SK-N-SH (cell line): ENCODE results near the gene ERCC2.

ENCODE experiments used
- EZH2phosphoT487 ChIP-seq: fragments of 200-600 bp; sonication (generic); IDR thresholded peaks from 2 replicates; pipeline ENCODE4 v1.6.1; 2017; ENCODE audit warnings: low read depth, mixed run types, mild to moderate bottlenecking, antibody characterized with exemption, moderate library complexity, borderline replicate concordance
- FOXJ3 ChIP-seq: sonication (generic); formaldehyde crosslinking; IDR thresholded peaks from 2 replicates; pipeline ENCODE4 v1.5.1; 2020; ENCODE audit warnings: mild to moderate bottlenecking, missing genetic modification reagents
- FOXM1 ChIP-seq: IDR thresholded peaks from 2 replicates; pipeline ENCODE4 v1.4.0; 2012; ENCODE audit warnings: low read depth, mild to moderate bottlenecking
- TAF1 ChIP-seq: IDR thresholded peaks from 2 replicates; pipeline ENCODE4 v1.6.1; 2012; ENCODE audit warnings: low read depth, mild to moderate bottlenecking, low read length, moderate library complexity, borderline replicate concordance
- TF ChIP-seq, protein P1 (sequence below): fragments of 200-600 bp; sonication (generic); IDR thresholded peaks from 2 replicates; pipeline ENCODE4 v1.6.1; 2017; ENCODE audit warnings: antibody characterized with exemption, mild to moderate bottlenecking, moderate library complexity
- TF ChIP-seq, protein P2 (sequence below): IDR thresholded peaks from 2 replicates; pipeline ENCODE4 v1.6.1; 2012; ENCODE audit warnings: mild to moderate bottlenecking, low read depth, low read length, moderate library complexity

DNA sequence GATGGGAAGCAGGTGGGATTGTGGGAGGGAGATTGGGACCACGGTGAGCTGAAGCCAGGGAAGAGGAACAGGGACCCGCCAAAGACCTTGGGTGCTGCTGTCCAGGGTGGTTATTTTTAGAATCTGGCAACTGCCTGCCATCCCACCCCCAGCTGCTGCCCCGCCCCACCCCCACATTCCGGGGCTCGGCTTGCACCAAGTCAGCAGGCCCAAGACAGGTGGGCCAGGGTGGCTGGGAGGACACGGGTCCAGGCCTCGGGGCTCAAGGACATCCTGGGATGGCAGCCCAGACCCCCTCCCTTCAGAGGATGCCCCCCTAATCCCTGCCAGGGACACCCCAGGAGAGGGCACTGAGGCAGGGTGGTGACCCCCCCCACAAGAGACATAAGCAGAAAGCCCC lies 48.5 kb downstream of the ERCC2 start:
- TF ChIP-seq FOXJ3 (CRISPR knock-in tag): no peak
- TF ChIP-seq, protein P1, sequence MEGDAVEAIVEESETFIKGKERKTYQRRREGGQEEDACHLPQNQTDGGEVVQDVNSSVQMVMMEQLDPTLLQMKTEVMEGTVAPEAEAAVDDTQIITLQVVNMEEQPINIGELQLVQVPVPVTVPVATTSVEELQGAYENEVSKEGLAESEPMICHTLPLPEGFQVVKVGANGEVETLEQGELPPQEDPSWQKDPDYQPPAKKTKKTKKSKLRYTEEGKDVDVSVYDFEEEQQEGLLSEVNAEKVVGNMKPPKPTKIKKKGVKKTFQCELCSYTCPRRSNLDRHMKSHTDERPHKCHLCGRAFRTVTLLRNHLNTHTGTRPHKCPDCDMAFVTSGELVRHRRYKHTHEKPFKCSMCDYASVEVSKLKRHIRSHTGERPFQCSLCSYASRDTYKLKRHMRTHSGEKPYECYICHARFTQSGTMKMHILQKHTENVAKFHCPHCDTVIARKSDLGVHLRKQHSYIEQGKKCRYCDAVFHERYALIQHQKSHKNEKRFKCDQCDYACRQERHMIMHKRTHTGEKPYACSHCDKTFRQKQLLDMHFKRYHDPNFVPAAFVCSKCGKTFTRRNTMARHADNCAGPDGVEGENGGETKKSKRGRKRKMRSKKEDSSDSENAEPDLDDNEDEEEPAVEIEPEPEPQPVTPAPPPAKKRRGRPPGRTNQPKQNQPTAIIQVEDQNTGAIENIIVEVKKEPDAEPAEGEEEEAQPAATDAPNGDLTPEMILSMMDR: no peak
- no peak for TF ChIP-seq FOXM1
- TF ChIP-seq, protein P2, sequence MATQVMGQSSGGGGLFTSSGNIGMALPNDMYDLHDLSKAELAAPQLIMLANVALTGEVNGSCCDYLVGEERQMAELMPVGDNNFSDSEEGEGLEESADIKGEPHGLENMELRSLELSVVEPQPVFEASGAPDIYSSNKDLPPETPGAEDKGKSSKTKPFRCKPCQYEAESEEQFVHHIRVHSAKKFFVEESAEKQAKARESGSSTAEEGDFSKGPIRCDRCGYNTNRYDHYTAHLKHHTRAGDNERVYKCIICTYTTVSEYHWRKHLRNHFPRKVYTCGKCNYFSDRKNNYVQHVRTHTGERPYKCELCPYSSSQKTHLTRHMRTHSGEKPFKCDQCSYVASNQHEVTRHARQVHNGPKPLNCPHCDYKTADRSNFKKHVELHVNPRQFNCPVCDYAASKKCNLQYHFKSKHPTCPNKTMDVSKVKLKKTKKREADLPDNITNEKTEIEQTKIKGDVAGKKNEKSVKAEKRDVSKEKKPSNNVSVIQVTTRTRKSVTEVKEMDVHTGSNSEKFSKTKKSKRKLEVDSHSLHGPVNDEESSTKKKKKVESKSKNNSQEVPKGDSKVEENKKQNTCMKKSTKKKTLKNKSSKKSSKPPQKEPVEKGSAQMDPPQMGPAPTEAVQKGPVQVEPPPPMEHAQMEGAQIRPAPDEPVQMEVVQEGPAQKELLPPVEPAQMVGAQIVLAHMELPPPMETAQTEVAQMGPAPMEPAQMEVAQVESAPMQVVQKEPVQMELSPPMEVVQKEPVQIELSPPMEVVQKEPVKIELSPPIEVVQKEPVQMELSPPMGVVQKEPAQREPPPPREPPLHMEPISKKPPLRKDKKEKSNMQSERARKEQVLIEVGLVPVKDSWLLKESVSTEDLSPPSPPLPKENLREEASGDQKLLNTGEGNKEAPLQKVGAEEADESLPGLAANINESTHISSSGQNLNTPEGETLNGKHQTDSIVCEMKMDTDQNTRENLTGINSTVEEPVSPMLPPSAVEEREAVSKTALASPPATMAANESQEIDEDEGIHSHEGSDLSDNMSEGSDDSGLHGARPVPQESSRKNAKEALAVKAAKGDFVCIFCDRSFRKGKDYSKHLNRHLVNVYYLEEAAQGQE: no peak
- TF ChIP-seq EZH2phosphoT487: no peak
- no peak for TF ChIP-seq TAF1
